GM12892 (cell line): ENCODE results near the gene UGGT2.
"Not testable (repeated sequence)": the region's sequence is repeated elsewhere in the genome, so short reads cannot be mapped to it uniquely, and the experiment has no call there.

Experiments used
- DNase-seq: peaks from one replicate; pipeline ENCODE4 v3.0.0; 2011; ENCODE audit not compliant: insufficient read length
- FAIRE-seq: peaks from 2 replicates; lab custom pipeline; 2011; peaks lifted over from hg19 to GRCh38; lab: Jason Lieb, UNC
- POLR2A ChIP-seq: IDR thresholded peaks from 2 replicates; pipeline ENCODE4 v1.6.1; 2011; ENCODE audit warnings: low read depth, low read length, control low read depth
- POLR2AphosphoS5 ChIP-seq: IDR thresholded peaks from 2 replicates; pipeline ENCODE4 v1.6.1; 2011; ENCODE audit warnings: low read depth, low read length, control low read depth
- TAF1 ChIP-seq: IDR thresholded peaks from 2 replicates; pipeline ENCODE4 v1.6.1; 2011; ENCODE audit warnings: low read depth, mild to moderate bottlenecking, control low read depth, low read length, borderline replicate concordance

Gene UGGT2

GRCh38 chr13:95955255-95955654, 97.9 kb downstream of the UGGT2 start:
- TF ChIP-seq POLR2AphosphoS5 (no peak), POLR2A (no peak)
- DNase-seq, result no peak
- FAIRE-seq, result peak; percentile 84

- TF ChIP-seq POLR2AphosphoS5, result no peak
- TF ChIP-seq POLR2A, result no peak
- TF ChIP-seq TAF1, result no peak
- FAIRE-seq, result no peak
- no peak for DNase-seq
Measured at GRCh38 chr13:95954266-95954665, 98.9 kb downstream of the UGGT2 start.

DNA sequence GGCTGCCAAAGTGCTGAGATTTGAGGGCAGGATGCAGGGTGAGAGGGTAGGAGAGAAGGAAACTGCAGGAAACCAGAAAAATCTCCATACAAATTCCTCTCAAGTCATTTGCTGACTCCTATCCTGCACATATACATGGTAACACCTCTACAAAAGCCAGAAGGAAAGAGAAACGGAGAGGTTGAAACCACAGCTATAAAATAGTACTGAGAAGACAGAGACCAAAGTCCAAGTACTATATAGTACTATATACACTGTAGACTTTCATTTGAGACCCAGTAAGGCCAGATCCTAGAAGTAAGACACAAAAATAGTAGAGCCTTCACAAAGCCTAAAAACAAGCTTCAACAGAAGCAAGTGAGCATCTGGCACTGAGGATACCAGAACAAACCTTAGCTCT, 103.1 kb downstream of the UGGT2 start:
- FAIRE-seq (no peak), DNase-seq (no peak)
- TF ChIP-seq TAF1 (no peak), POLR2A (no peak), POLR2AphosphoS5 (no peak)

DNA sequence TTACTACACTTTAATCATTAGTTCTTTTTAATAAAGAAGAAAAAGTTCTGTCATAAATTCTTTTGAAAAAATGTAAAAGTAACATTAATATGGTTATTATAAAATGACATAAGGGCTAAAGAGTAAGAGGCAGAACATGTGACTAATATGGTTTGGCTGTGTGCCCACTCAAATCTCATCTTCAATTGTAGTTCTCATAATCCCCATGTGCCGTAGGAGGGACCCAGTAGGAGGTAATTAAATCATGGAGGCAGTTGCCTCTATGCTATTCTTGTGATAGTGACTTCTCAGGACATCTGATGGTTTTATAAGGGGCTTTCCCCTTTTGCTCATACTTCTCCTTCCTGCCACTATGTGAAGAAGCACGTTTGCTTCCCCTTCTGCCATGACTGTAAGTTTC, 104.5 kb downstream of the UGGT2 start:
- no peak for DNase-seq
- TF ChIP-seq TAF1, result no peak
- TF ChIP-seq POLR2A, result no peak
- TF ChIP-seq POLR2AphosphoS5, result no peak
- no peak for FAIRE-seq

DNA sequence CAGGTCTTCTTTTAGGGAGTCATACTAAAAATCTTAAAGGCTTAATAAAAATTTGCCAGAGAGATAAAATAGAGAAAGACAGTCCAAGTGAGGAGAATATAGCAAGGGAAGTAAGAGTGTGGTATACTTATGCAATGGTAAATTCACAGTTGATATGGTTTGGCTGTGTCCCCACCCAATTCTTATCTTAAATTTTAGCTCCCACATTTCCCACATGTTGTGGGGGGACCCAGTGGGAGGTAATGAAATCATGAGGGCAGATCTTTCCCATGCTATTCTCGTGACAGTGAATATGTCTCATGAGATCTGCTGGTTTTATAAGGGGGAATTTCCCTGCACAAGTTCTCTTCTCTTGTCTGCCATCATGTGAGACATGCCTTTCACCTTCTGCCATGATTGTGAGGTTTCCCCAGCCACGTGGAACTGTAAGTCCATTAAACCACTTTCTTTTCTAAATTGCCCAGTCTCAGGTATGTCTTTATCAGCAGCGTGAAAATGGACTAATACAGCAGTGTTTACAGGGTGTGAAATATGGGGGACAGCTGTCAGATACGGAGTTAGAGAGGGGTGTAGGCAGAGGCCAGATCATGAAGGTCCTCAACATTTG, 115.4 kb downstream of the UGGT2 start:
- no peak for TF ChIP-seq TAF1
- TF ChIP-seq POLR2A, result no peak
- TF ChIP-seq POLR2AphosphoS5, result no peak
- DNase-seq (no peak), FAIRE-seq (no peak)

GRCh38 chr13:95931300-95932025, 121.7 kb downstream of the UGGT2 start:
- FAIRE-seq, result no peak
- no peak for DNase-seq
- TF ChIP-seq POLR2A (no peak), POLR2AphosphoS5 (no peak), TAF1 (no peak)

GRCh38 chr13:95929430-95929829, 123.8 kb downstream of the UGGT2 start:
- no peak for TF ChIP-seq TAF1
- TF ChIP-seq POLR2A, result no peak
- TF ChIP-seq POLR2AphosphoS5, result no peak
- DNase-seq (no peak), FAIRE-seq (no peak)

DNA sequence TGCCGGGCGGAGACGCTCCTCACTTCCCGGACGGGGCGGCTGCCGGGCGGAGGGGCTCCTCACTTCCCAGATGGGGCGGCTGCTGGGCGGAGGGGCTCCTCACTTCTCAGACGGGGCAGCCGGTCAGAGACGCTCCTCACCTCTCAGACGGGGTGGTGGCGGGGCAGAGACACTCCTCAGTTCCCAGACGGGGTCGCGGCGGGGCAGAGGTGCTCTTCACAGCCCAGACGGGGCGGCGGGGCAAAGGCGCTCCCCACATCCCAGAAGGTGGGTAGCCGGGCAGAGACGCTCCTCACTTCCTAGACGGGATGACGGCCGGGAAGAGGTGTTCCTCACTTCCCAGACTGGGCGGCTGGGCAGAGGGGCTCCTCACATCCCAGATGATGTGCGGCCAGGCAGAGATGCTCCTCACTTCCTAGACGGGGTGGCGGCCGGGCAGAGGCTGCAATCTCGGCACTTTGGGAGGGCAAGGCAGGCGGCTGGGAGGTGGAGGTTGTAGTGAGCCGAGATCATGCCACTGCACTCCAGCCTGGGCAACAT, 124.8 kb downstream of the UGGT2 start:
- not testable (repeated sequence) for DNase-seq, FAIRE-seq

DNA sequence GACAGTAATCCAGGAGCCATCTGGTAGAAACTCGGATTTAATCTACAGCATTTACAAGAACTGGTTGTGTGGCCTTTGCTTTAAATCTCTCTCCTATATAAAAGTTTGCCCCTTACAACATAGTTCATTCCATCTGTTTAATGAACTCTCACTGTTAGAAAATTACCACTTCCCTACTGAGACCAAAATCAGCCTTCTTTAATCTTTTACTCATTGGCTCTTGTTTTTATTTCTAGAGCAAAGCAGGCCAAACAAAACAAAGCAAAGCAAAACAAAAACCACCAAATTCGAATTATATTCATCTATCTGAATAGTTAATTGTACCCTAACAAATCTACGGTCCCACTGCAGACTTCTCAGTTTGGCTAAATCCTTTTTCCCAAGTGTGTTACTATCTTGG, 127.0 kb downstream of the UGGT2 start:
- FAIRE-seq, result no peak
- TF ChIP-seq TAF1, result no peak
- no peak for DNase-seq

GRCh38 chr13:95924389-95924994, 128.7 kb downstream of the UGGT2 start:
- no peak for DNase-seq
- FAIRE-seq, result no peak
- TF ChIP-seq TAF1 (no peak), POLR2A (no peak), POLR2AphosphoS5 (no peak)

DNA sequence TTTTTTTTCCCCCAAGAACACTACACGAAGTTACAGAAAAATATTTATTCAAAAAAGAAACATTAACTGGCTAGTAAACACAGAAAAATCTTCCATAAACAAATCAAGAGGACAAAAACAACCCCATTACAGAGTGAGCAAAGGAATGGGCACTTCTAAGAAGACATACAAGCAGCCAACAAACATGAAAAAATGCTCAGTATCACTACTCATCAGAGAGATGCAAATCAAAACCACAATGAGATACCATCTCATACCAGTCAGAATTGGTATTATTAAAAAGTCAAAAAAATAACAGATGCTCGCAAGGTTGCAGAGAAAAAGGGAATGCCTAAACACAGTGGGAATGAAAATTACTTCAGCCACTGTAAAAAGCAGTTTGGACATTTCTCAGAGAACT, 131.7 kb downstream of the UGGT2 start:
- DNase-seq, result no peak
- no peak for FAIRE-seq

DNA sequence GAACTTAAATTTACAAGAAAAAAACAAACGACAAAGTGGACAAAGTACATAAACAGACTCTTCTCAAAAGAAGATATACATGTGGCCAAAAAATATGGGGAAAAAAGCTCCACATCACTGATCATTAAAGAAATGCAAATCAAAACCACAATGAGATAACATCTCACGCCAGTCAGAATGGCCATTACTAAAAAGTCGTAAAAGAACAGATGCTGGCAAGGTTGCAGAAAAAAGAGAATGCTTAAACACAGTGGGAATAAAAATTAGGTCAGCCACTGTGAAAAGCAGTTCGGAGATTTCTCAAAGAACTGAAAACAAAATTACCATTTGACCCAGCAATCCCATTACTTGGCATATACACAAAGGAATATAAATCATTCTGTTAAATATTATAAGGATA, 132.7 kb downstream of the UGGT2 start:
- FAIRE-seq, result no peak
- TF ChIP-seq POLR2A (no peak), POLR2AphosphoS5 (no peak), TAF1 (no peak)

More for the DNA sequence above, 131.7 kb downstream of the UGGT2 start:
- TF ChIP-seq POLR2A, result no peak

More for the DNA sequence above, 132.7 kb downstream of the UGGT2 start:
- DNase-seq, result no peak
